Hepatocyte (in vitro differentiated cells): ENCODE results near the gene GSC2. TPM values are rescaled to one million over a fixed set of nuclear protein-coding genes. Genes with fewer than 3 reads are reported as not detected.

Source experiments
- DNase-seq: peaks from one replicate; pipeline ENCODE4 v3.0.0-alpha.2; 2016; ENCODE audit warnings: low spot score
- H2AFZ ChIP-seq: fragments of 200-600 bp; sonication (generic); 2 replicates; pipeline ENCODE4 v1.6.0; 2016; ENCODE audit warnings: antibody characterized with exemption, mild to moderate bottlenecking
- H3K27ac ChIP-seq: fragments of 200-600 bp; sonication (generic); 2 replicates; pipeline ENCODE4 v1.5.1; 2016; ENCODE audit warnings: mild to moderate bottlenecking
- H3K27me3 ChIP-seq: fragments of 200-600 bp; sonication (generic); 2 replicates; pipeline ENCODE4 v1.6.1; 2016
- H3K36me3 ChIP-seq: fragments of 200-600 bp; sonication (generic); replicated peaks from 2 replicates; pipeline ENCODE4 v1.5.1; 2016; ENCODE audit warnings: low read depth; ENCODE audit not compliant: insufficient read depth
- H3K4me1 ChIP-seq: fragments of 200-600 bp; sonication (generic); 2 replicates; pipeline ENCODE4 v1.5.1; 2016; ENCODE audit warnings: mild to moderate bottlenecking, moderate library complexity; ENCODE audit not compliant: insufficient read depth
- H3K4me2 ChIP-seq: fragments of 200-600 bp; sonication (generic); 2 replicates; pipeline ENCODE4 v1.6.0; 2016
- H3K4me3 ChIP-seq: fragments of 200-600 bp; sonication (generic); 2 replicates; pipeline ENCODE4 v1.5.1; 2016; ENCODE audit warnings: mild to moderate bottlenecking
- H3K79me2 ChIP-seq: fragments of 200-600 bp; sonication (generic); 2 replicates; pipeline ENCODE4 v1.6.0; 2017; ENCODE audit warnings: mild to moderate bottlenecking
- H3K9me2 ChIP-seq: fragments of 200-600 bp; sonication (generic); replicated peaks from 2 replicates; pipeline ENCODE4 v1.6.0; 2017; ENCODE audit warnings: mild to moderate bottlenecking; ENCODE audit not compliant: insufficient read depth
- H3K9me3 ChIP-seq: fragments of 200-600 bp; sonication (generic); 2 replicates; pipeline ENCODE4 v1.5.1; 2016; ENCODE audit warnings: low read depth, mild to moderate bottlenecking
- H4K20me1 ChIP-seq: fragments of 200-600 bp; sonication (generic); 2 replicates; pipeline ENCODE4 v1.6.0; 2016; ENCODE audit warnings: mild to moderate bottlenecking; ENCODE audit not compliant: insufficient read depth, poor library complexity, severe bottlenecking
- CTCF ChIP-seq: fragments of 200-600 bp; sonication (generic); IDR thresholded peaks from 2 replicates; pipeline ENCODE4 v1.5.1; 2016; ENCODE audit warnings: antibody characterized with exemption, mild to moderate bottlenecking; ENCODE audit not compliant: poor library complexity
- EZH2 ChIP-seq: fragments of 200-600 bp; sonication (generic); IDR thresholded peaks from 2 replicates; pipeline ENCODE4 v1.6.1; 2016; ENCODE audit warnings: antibody characterized with exemption, mild to moderate bottlenecking, borderline replicate concordance
- EZH2phosphoT487 ChIP-seq: fragments of 200-600 bp; sonication (generic); IDR thresholded peaks from one replicate; pipeline ENCODE4 v1.6.1; 2018; ENCODE audit warnings: antibody characterized with exemption, mild to moderate bottlenecking, low read depth, moderate library complexity; ENCODE audit not compliant: unreplicated experiment, severe bottlenecking
- WGBS: methylation state at CpG from one replicate; pipeline ENCODE4 v1.1.6; 2016; ENCODE audit warnings: low lambda C conversion rate; ENCODE audit errors: missing lambda C conversion rate; 5-methylcytosine and 5-hydroxymethylcytosine counted together
- polyA plus RNA-seq: library from polyadenylated mRNA; unstranded; fragments of >200 nt; fragmentation: Nextera tagmentation; extraction: Ambion mirVana; gene quantifications from 2 replicates; pipeline ENCODE4 v1.2.1, GENCODE V29; 2016
- total RNA-seq: library from RNA; depleted of rRNA; stranded (reverse); fragments of >200 nt; gene quantifications from 2 replicates; pipeline ENCODE4 v1.2.3, GENCODE V29; 2014

GSC2 gene
- total and polyA plus RNA-seq, 2 experiments from 2014 or later = not detected

GRCh38 chr22:19108807-19109197 lies 41.3 kb downstream of the GSC2 start:
- Histone ChIP-seq H3K4me3 (no peak overlapping the region), H3K27ac (peak overlapping the region; percentile 67), H3K4me2 (no peak overlapping the region), H4K20me1 (peaks cover 97% of the 10 kb centered on the region), H3K36me3 (no peaks in the 10 kb centered on the region), H3K4me1 (peaks cover 10% of the 10 kb centered on the region), H3K79me2 (peaks cover 94% of the 10 kb centered on the region), H3K27me3 (no peaks in the 10 kb centered on the region), H3K9me2 (no peaks in the 10 kb centered on the region), H3K9me3 (no peaks in the 10 kb centered on the region), H2AFZ (no peak overlapping the region)
- WGBS = 94% methylated on average over 3 of the region's 3 CpGs
- DNase-seq = no peak
- TF ChIP-seq EZH2phosphoT487 = no peak
- no peak for TF ChIP-seq CTCF
- TF ChIP-seq EZH2 = no peak

GRCh38 chr22:19107730-19108074 lies 42.4 kb downstream of the GSC2 start:
- Histone ChIP-seq H3K4me3 (no peak overlapping the region), H3K27ac (no peak overlapping the region)

GRCh38 chr22:19106886-19107729 lies 43.0 kb downstream of the GSC2 start:
- Histone ChIP-seq H3K4me3 (no peak overlapping the region), H3K9me3 (no peaks in the 10 kb centered on the region), H2AFZ (no peak overlapping the region), H4K20me1 (peaks cover 91% of the 10 kb centered on the region), H3K27me3 (no peaks in the 10 kb centered on the region), H3K36me3 (no peaks in the 10 kb centered on the region), H3K4me1 (peaks cover 11% of the 10 kb centered on the region), H3K27ac (no peak overlapping the region), H3K4me2 (no peak overlapping the region), H3K9me2 (no peaks in the 10 kb centered on the region), H3K79me2 (peaks cover 92% of the 10 kb centered on the region)
- no peak for DNase-seq
- TF ChIP-seq EZH2phosphoT487 (no peak), EZH2 (no peak), CTCF (no peak)
- 92% methylated on average over 3 of the region's 3 CpGs for WGBS

More at GRCh38 chr22:19107730-19108074, 42.4 kb downstream of the GSC2 start:
- no peaks in the 10 kb centered on the region for H3K36me3 ChIP-seq
- no peaks in the 10 kb centered on the region for H3K27me3 ChIP-seq
- peaks cover 11% of the 10 kb centered on the region for H3K4me1 ChIP-seq
- H4K20me1 ChIP-seq = peaks cover 92% of the 10 kb centered on the region
- H3K4me2 ChIP-seq = no peak overlapping the region
- H2AFZ ChIP-seq = no peak overlapping the region
- TF ChIP-seq CTCF (no peak), EZH2phosphoT487 (no peak), EZH2 (no peak)
- H3K9me2 ChIP-seq = no peaks in the 10 kb centered on the region
- H3K9me3 ChIP-seq = no peaks in the 10 kb centered on the region
- 92% methylated on average over 8 of the region's 8 CpGs for whole genome bisulfite sequencing
- peaks cover 93% of the 10 kb centered on the region for H3K79me2 ChIP-seq
- no peak for DNase-seq
